ENCODE measurements around the gene CD44. TPM values are rescaled to one million over a fixed set of nuclear protein-coding genes. Genes with fewer than 3 reads are reported as not detected.

Gene CD44
- total RNA-seq, 1 experiment from 2014 or later = 6.1 TPM

- H3K9me3 Mint-ChIP-seq = no peaks in the 10 kb centered on the region
- Histone ChIP-seq H2BK120ac (ENCODE audit: low read depth, low read length, poor library complexity, severe bottlenecking) (no peak overlapping the region), H3K23me2 (ENCODE audit: insufficient read length, low read depth, low read length, poor library complexity, severe bottlenecking) (no peaks in the 10 kb centered on the region), H3K4me1 (ENCODE audit: insufficient read depth, low read length) (peaks cover 10% of the 10 kb centered on the region), H3K18ac (ENCODE audit: insufficient read length, low read depth, low read length) (no peak overlapping the region), H2BK12ac (ENCODE audit: insufficient read length, low read depth, low read length) (no peak overlapping the region), H3T11ph (ENCODE audit: low read length) (no peak overlapping the region), H2BK5ac (ENCODE audit: insufficient read length, low read length) (no peak overlapping the region), H3K23ac (ENCODE audit: insufficient read length, low read depth, low read length) (no peak overlapping the region), H3K14ac (ENCODE audit: insufficient read depth, low read length) (no peak overlapping the region), H4K91ac (ENCODE audit: insufficient read length, low read depth, low read length) (no peak overlapping the region), H4K5ac (ENCODE audit: insufficient read length, low read depth, low read length) (no peak overlapping the region), H3K27me3 (ENCODE audit: insufficient read depth, low read length) (no peaks in the 10 kb centered on the region), H2AFZ (ENCODE audit: low read length) (no peak overlapping the region), H3K4ac (ENCODE audit: low read depth, low read length) (no peak overlapping the region), H3K56ac (ENCODE audit: insufficient read length, low read depth, low read length) (no peak overlapping the region), H3K79me1 (ENCODE audit: insufficient read depth, low read depth, low read length, poor library complexity, severe bottlenecking) (no peaks in the 10 kb centered on the region), H3K9me3 (ENCODE audit: control insufficient read depth, low read depth, low read length) (no peaks in the 10 kb centered on the region), H4K8ac (replicated peaks; ENCODE audit: insufficient read length, low read depth, low read length) (no peak overlapping the region), H2BK20ac (ENCODE audit: low read depth, low read length, poor library complexity, severe bottlenecking) (no peak overlapping the region), H3K27ac (ENCODE audit: insufficient read length, low read depth, low read length) (no peak overlapping the region), H4K20me1 (ENCODE audit: control insufficient read depth, insufficient read depth, insufficient read length) (no peaks in the 10 kb centered on the region), H3K9ac (ENCODE audit: extremely low read depth, insufficient read length, low read length) (no peak overlapping the region), H3K79me2 (ENCODE audit: insufficient read depth, low read length) (no peaks in the 10 kb centered on the region), H2AK5ac (ENCODE audit: insufficient read length, low read length) (no peak overlapping the region), H3K4me2 (ENCODE audit: insufficient read depth, insufficient read length, low read length) (no peak overlapping the region), H2BK15ac (ENCODE audit: low read depth, low read length) (no peak overlapping the region)
- H3K4me1 Mint-ChIP-seq = peaks cover 21% of the 10 kb centered on the region in 2 experiments
- peak overlapping the region in 1 of 3 experiments; percentile 48; a peak in 1 of 7 replicates for H3K27ac Mint-ChIP-seq
- H3K36me3 Mint-ChIP-seq (ENCODE audit: insufficient read depth in 1 of 3, low read depth in 3 of 3) = no peaks in the 10 kb centered on the region
- H3K27me3 Mint-ChIP-seq (ENCODE audit: low read depth) = peaks cover 1% of the 10 kb centered on the region; the same call in 1 of the 2 replicates
- no peak for TF ChIP-seq CTCF (conservative IDR thresholded peaks at IDR 0.05)
- no peak overlapping the region for H3K4me3 Mint-ChIP-seq
- no CpG with 5 or more reads among the region's 2 CpGs for WGBS (ENCODE audit: extremely low coverage, insufficient read length, low lambda C conversion rate)
- DNase-seq = no peak
Observed at GRCh38 chr11:35163209-35163608, 24.2 kb downstream of the CD44 start.
